Measurements from ENCODE around the gene SLC29A1. TPM values are rescaled to one million over a fixed set of nuclear protein-coding genes. Genes with fewer than 3 reads are reported as not detected.

SLC29A1 gene
- total and polyA plus RNA-seq, 9 of the 15 experiments (the other 6 are each of a cell fraction or from before 2014, with no cell fraction given), result 18.9 to 170 (median 57.7) TPM

DNA sequence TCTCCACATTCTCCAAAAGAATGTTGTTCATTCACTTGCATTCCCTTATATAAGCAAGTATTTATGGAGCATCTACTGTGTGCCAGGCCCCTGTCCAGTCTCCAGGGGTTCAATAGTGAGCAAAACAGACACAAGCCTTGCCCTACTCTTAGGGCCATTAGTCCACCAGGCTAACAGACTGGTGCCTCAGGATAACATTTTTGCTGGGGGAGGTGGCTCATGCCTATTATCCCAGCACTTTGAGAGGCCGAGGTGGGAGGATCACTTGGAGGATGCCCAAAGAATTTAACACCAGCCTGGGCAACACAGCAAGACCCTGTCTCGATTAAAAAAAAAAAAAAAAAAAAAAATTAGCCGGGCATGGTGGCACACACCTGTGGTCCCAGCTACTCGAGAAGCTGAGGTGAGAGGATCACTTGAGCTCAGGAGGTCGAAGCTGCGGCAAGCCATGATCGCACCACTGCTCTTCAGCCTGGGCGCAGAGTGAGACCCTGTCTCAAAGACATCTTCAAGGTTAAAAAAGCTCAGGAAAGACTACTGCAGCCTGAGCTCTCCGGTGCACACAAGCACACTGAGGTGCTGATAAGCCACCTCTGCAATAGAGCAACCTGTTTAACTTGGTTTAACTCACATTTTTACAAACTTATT is 44.8 kb upstream of the SLC29A1 start:
- no peak overlapping the region for H3K4me3 ChIP-seq
- in situ Hi-C loops (cut with MboI), result no loop called here
- WGBS (ENCODE audit: insufficient coverage, low coverage, missing lambda C conversion rate), result 14% methylated on average over 8 of the region's 9 CpGs

DNA sequence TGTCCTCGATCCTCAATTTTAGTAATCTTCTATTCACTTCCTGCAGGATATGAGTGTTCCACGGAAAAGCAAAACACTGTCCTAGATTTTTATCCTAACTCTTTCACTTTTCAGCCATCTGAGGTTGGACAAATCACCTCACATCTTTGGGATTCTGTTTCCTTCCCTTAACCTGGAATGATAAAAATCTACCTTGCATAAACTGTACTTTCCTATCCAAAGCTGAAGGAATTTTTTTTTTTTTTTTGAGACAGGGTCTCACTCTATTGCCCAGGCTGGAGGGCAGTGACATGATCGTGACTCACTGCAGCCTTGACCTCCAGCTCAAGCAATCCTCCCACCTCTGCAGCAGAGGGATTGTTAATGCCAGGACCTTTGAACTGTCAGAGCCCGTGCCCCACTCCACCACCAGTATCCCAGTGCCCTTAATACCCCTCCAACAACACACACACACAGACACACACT is 44.3 kb upstream of the SLC29A1 start:
- H3K9ac ChIP-seq (ENCODE audit: insufficient read depth in 1 of 2, low read depth in 2 of 2, low read length in 2 of 2), result no peak overlapping the region
- ATAC-seq (no peak), FAIRE-seq (no peak), DNase-seq (ENCODE audit: extremely low read depth in 1 of 4, low spot score in 3 of 4) (no peak)
- H4K20me1 ChIP-seq (replicated peaks; ENCODE audit: control insufficient read depth, insufficient read depth, low read length), result no peaks in the 10 kb centered on the region
- in situ Hi-C loops (cut with MboI), result no loop called here
- H3K9me1 ChIP-seq (ENCODE audit: control insufficient read depth, insufficient read depth, low read length), result no peaks in the 10 kb centered on the region
- no peaks in the 10 kb centered on the region for H3K36me3 ChIP-seq (ENCODE audit: control insufficient read depth, insufficient read depth, low read length)
- intact Hi-C loops (cut with micrococcal nuclease), result no loop called here
- no peaks in the 10 kb centered on the region for H3K9me3 ChIP-seq (replicated peaks; ENCODE audit: control insufficient read depth, insufficient read depth, low read depth, low read length)
- WGBS (ENCODE audit: insufficient coverage, low coverage, missing lambda C conversion rate), result 2% methylated on average over 4 of the region's 4 CpGs
- no TSS peak for BruUV-seq (replicated peaks)
- H3K4me1 ChIP-seq (replicated peaks in 1 of 2; ENCODE audit: control insufficient read depth in 2 of 2, insufficient read depth in 2 of 2, low read length in 2 of 2), result peaks cover 0 to 13% of the 10 kb centered on the region in 2 experiments; a peak in 2 of 5 replicates
- ChIA-PET POLR2A (interaction anchor here (0.6 to 3.0 kb wide), 3 partner anchors 68 to 723 kb away, joined by 3 to 17 read pairs (median 3); partner anchors contain the start of gene HSP90AB1), CTCF (ENCODE audit: low intra/inter-chr PET ratio) (no interaction called here)
- no peak overlapping the region for H3K4me2 ChIP-seq (ENCODE audit: insufficient read depth, low read length)
- H3K27ac ChIP-seq (ENCODE audit: extremely low read depth, low read depth, low read length), result no peak overlapping the region
- no peak overlapping the region for H2AFZ ChIP-seq (ENCODE audit: low read depth, low read length)
- no peak overlapping the region for H3K4me3 ChIP-seq
- no peaks in the 10 kb centered on the region for H3K79me2 ChIP-seq (ENCODE audit: control insufficient read depth, insufficient read depth, low read length)
- peaks cover 2 to 21% of the 10 kb centered on the region in 2 experiments; a peak in 2 of 5 replicates for H3K27me3 ChIP-seq (ENCODE audit: control insufficient read depth in 2 of 2, insufficient read depth in 2 of 2, low read length in 2 of 2)
- peak; percentile 98 for TF ChIP-seq ZNF121 (CRISPR knock-in tag; conservative IDR thresholded peaks at IDR 0.05)
- TF ChIP-seq, protein P1, sequence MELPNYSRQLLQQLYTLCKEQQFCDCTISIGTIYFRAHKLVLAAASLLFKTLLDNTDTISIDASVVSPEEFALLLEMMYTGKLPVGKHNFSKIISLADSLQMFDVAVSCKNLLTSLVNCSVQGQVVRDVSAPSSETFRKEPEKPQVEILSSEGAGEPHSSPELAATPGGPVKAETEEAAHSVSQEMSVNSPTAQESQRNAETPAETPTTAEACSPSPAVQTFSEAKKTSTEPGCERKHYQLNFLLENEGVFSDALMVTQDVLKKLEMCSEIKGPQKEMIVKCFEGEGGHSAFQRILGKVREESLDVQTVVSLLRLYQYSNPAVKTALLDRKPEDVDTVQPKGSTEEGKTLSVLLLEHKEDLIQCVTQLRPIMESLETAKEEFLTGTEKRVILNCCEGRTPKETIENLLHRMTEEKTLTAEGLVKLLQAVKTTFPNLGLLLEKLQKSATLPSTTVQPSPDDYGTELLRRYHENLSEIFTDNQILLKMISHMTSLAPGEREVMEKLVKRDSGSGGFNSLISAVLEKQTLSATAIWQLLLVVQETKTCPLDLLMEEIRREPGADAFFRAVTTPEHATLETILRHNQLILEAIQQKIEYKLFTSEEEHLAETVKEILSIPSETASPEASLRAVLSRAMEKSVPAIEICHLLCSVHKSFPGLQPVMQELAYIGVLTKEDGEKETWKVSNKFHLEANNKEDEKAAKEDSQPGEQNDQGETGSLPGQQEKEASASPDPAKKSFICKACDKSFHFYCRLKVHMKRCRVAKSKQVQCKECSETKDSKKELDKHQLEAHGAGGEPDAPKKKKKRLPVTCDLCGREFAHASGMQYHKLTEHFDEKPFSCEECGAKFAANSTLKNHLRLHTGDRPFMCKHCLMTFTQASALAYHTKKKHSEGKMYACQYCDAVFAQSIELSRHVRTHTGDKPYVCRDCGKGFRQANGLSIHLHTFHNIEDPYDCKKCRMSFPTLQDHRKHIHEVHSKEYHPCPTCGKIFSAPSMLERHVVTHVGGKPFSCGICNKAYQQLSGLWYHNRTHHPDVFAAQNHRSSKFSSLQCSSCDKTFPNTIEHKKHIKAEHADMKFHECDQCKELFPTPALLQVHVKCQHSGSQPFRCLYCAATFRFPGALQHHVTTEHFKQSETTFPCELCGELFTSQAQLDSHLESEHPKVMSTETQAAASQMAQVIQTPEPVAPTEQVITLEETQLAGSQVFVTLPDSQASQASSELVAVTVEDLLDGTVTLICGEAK (IDR thresholded peaks at IDR 0.05), result no peak
- TF ChIP-seq, protein P1 (CRISPR knock-in tag; IDR thresholded peaks at IDR 0.05), result no peak

More for the DNA sequence above, 44.8 kb upstream of the SLC29A1 start:
- peaks cover 0 to 11% of the 10 kb centered on the region in 2 experiments; a peak in 2 of 5 replicates for H3K4me1 ChIP-seq (replicated peaks in 1 of 2; ENCODE audit: control insufficient read depth in 2 of 2, insufficient read depth in 2 of 2, low read length in 2 of 2)
- POLR2A ChIA-PET, result interaction anchor here (0.5 to 3.0 kb wide), 5 partner anchors 8 to 738 kb away, joined by 3 to 17 read pairs (median 3); partner anchors contain the start of gene HSP90AB1
- no peaks in the 10 kb centered on the region for H3K79me2 ChIP-seq (ENCODE audit: control insufficient read depth, insufficient read depth, low read length)
- no peaks in the 10 kb centered on the region for H4K20me1 ChIP-seq (replicated peaks; ENCODE audit: control insufficient read depth, insufficient read depth, low read length)
- peaks cover 2 to 21% of the 10 kb centered on the region in 2 experiments; a peak in 2 of 5 replicates for H3K27me3 ChIP-seq (ENCODE audit: control insufficient read depth in 2 of 2, insufficient read depth in 2 of 2, low read length in 2 of 2)
- intact Hi-C loops (cut with micrococcal nuclease), result no loop called here
- FAIRE-seq (no peak), ATAC-seq (no peak), DNase-seq (ENCODE audit: extremely low read depth in 1 of 4, low spot score in 3 of 4) (no peak)
- TF ChIP-seq ZFPM2 (CRISPR knock-in tag; IDR thresholded peaks at IDR 0.05) (no peak), ZNF121 (CRISPR knock-in tag; conservative IDR thresholded peaks at IDR 0.05) (peak; percentile 81)
- H3K9me1 ChIP-seq (ENCODE audit: control insufficient read depth, insufficient read depth, low read length), result no peaks in the 10 kb centered on the region
- no peaks in the 10 kb centered on the region for H3K9me3 ChIP-seq (replicated peaks; ENCODE audit: control insufficient read depth, insufficient read depth, low read depth, low read length)
- no peak overlapping the region for H2AFZ ChIP-seq (ENCODE audit: low read depth, low read length)
- no peak overlapping the region for H3K4me2 ChIP-seq (ENCODE audit: insufficient read depth, low read length)
- no peak overlapping the region for H3K9ac ChIP-seq (ENCODE audit: insufficient read depth in 1 of 2, low read depth in 2 of 2, low read length in 2 of 2)
- BruUV-seq (replicated peaks), result no TSS peak
- no peak overlapping the region for H3K27ac ChIP-seq (ENCODE audit: extremely low read depth, low read depth, low read length)
- H3K36me3 ChIP-seq (ENCODE audit: control insufficient read depth, insufficient read depth, low read length), result no peaks in the 10 kb centered on the region
- CTCF ChIA-PET (ENCODE audit: low intra/inter-chr PET ratio), result no interaction called here
